Measurements from ENCODE around the gene MKKS. TPM values are rescaled to one million over a fixed set of nuclear protein-coding genes. Genes with fewer than 3 reads are reported as not detected.
A peak's percentile ranks its signal among the peaks of the same experiment; 100 is the strongest.

MKKS gene
- total RNA-seq, 1 experiment from 2014 or later = 10.6 TPM

DNA sequence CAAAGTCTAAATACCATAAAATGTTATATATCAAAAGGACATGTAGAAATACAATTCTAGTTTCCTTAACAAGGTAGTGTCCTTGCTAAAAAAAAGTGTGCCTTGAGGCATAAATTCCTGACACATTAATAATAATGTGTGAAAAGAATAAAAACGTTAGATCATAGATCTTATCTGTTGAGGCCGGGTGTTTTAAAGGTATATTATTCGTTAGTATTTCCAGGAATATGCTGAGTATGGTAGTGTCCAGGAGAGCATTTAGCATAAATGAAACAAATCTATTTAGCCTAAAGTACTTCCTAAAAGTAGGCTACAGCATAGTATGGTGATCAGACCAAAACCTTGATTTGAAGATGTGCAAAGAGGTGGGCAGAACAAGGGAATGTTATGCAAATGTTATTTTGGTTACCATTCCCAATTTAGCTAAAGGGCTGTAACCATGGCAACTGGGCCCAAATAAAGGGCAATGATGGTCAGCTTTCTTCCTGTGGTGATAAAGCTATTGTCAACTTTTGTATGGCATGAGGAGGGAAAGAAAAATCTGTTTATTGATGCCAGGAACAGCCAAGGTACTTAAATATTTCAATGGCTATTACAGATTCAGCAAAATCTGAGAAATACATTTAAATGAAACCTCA is 18.9 kb downstream of the MKKS start:
- Mint-ChIP-seq H3K4me1 (peaks cover 15 to 17% of the 10 kb centered on the region in 2 experiments), H3K9me3 (no peaks in the 10 kb centered on the region), H3K27ac (peak overlapping the region in 1 of 3 experiments; percentile 66; a peak in 3 of 7 replicates), H3K27me3 (ENCODE audit: low read depth) (no peaks in the 10 kb centered on the region), H3K4me3 (no peak overlapping the region), H3K36me3 (ENCODE audit: insufficient read depth in 1 of 3, low read depth in 3 of 3) (peaks cover 5 to 24% (median 18%) of the 10 kb centered on the region in 3 experiments; a peak in 6 of 7 replicates)
- no peak overlapping the region for H2BK20ac ChIP-seq (ENCODE audit: low read depth, low read length, poor library complexity, severe bottlenecking)
- no peaks in the 10 kb centered on the region for H4K20me1 ChIP-seq (ENCODE audit: control insufficient read depth, insufficient read depth, insufficient read length)
- H3K9me3 ChIP-seq (ENCODE audit: control insufficient read depth, low read depth, low read length) = no peaks in the 10 kb centered on the region
- TF ChIP-seq, protein P1, sequence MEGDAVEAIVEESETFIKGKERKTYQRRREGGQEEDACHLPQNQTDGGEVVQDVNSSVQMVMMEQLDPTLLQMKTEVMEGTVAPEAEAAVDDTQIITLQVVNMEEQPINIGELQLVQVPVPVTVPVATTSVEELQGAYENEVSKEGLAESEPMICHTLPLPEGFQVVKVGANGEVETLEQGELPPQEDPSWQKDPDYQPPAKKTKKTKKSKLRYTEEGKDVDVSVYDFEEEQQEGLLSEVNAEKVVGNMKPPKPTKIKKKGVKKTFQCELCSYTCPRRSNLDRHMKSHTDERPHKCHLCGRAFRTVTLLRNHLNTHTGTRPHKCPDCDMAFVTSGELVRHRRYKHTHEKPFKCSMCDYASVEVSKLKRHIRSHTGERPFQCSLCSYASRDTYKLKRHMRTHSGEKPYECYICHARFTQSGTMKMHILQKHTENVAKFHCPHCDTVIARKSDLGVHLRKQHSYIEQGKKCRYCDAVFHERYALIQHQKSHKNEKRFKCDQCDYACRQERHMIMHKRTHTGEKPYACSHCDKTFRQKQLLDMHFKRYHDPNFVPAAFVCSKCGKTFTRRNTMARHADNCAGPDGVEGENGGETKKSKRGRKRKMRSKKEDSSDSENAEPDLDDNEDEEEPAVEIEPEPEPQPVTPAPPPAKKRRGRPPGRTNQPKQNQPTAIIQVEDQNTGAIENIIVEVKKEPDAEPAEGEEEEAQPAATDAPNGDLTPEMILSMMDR (conservative IDR thresholded peaks at IDR 0.05) = no peak
- WGBS (ENCODE audit: extremely low coverage, insufficient read length, low lambda C conversion rate) = no CpG with 5 or more reads among the region's 3 CpGs
- no peak overlapping the region for H4K8ac ChIP-seq (replicated peaks; ENCODE audit: insufficient read length, low read depth, low read length)
- H2BK15ac ChIP-seq (ENCODE audit: low read depth, low read length) = no peak overlapping the region
- H3K18ac ChIP-seq (ENCODE audit: insufficient read length, low read depth, low read length) = no peak overlapping the region
- H3K79me2 ChIP-seq (ENCODE audit: insufficient read depth, low read length) = no peaks in the 10 kb centered on the region
- no peaks in the 10 kb centered on the region for H3K23me2 ChIP-seq (ENCODE audit: insufficient read length, low read depth, low read length, poor library complexity, severe bottlenecking)
- DNase-seq = no peak
- H3K4me1 ChIP-seq (ENCODE audit: insufficient read depth, low read length) = no peaks in the 10 kb centered on the region
- no peak overlapping the region for H3T11ph ChIP-seq (ENCODE audit: low read length)
- H4K91ac ChIP-seq (ENCODE audit: insufficient read length, low read depth, low read length) = no peak overlapping the region
- no peak overlapping the region for H2BK120ac ChIP-seq (ENCODE audit: low read depth, low read length, poor library complexity, severe bottlenecking)
- H3K4ac ChIP-seq (ENCODE audit: low read depth, low read length) = no peak overlapping the region
- H2AK5ac ChIP-seq (ENCODE audit: insufficient read length, low read length) = no peak overlapping the region
- H3K23ac ChIP-seq (ENCODE audit: insufficient read length, low read depth, low read length) = no peak overlapping the region
- H3K27ac ChIP-seq (ENCODE audit: insufficient read length, low read depth, low read length) = no peak overlapping the region
- H4K5ac ChIP-seq (ENCODE audit: insufficient read length, low read depth, low read length) = no peak overlapping the region
- no peak overlapping the region for H3K4me2 ChIP-seq (ENCODE audit: insufficient read depth, insufficient read length, low read length)
- H3K56ac ChIP-seq (ENCODE audit: insufficient read length, low read depth, low read length) = no peak overlapping the region
- H3K79me1 ChIP-seq (ENCODE audit: insufficient read depth, low read depth, low read length, poor library complexity, severe bottlenecking) = no peaks in the 10 kb centered on the region
- no peak overlapping the region for H3K9ac ChIP-seq (ENCODE audit: extremely low read depth, insufficient read length, low read length)
- H2BK12ac ChIP-seq (ENCODE audit: insufficient read length, low read depth, low read length) = no peak overlapping the region
- no peak overlapping the region for H3K14ac ChIP-seq (ENCODE audit: insufficient read depth, low read length)
- no peak overlapping the region for H2AFZ ChIP-seq (ENCODE audit: low read length)
- no peak overlapping the region for H2BK5ac ChIP-seq (ENCODE audit: insufficient read length, low read length)
- no peaks in the 10 kb centered on the region for H3K27me3 ChIP-seq (ENCODE audit: insufficient read depth, low read length)
